Measurements from ENCODE around the gene RNF40.

RNF40 gene

GRCh38 chr16:30793508-30794069 is 31.5 kb downstream of the RNF40 start:
- no peak overlapping the region for H3K4me2 ChIP-seq (ENCODE audit: insufficient read depth, low read length)
- no peak overlapping the region for H3K9ac ChIP-seq (ENCODE audit: low read depth, low read length)
- ATAC-seq (ENCODE audit: insufficient read depth, low read depth) (no peak), DNase-seq (no peak)
- no peaks in the 10 kb centered on the region for H3K36me3 ChIP-seq (ENCODE audit: insufficient read depth, low read length)
- no peaks in the 10 kb centered on the region for H3K27me3 ChIP-seq (ENCODE audit: insufficient read depth, low read length, poor library complexity)
- H3K4me1 ChIP-seq (ENCODE audit: insufficient read depth, low read length) = no peaks in the 10 kb centered on the region
- H3K79me2 ChIP-seq (ENCODE audit: insufficient read depth, low read length) = no peaks in the 10 kb centered on the region
- no peaks in the 10 kb centered on the region for H3K9me3 ChIP-seq (ENCODE audit: insufficient read depth, low read length, severe bottlenecking)
- H3K27ac ChIP-seq (ENCODE audit: low read length) = no peak overlapping the region
- no peak overlapping the region for H3K4me3 ChIP-seq (ENCODE audit: low read depth in 1 of 2, low read length in 2 of 2)
- H4K20me1 ChIP-seq (ENCODE audit: insufficient read depth, low read length) = no peaks in the 10 kb centered on the region
- TF ChIP-seq CTCF (IDR thresholded peaks at IDR 0.05; ENCODE audit: borderline replicate concordance, extremely low read depth, low read length, poor library complexity, severe bottlenecking) = no peak
- no peak for TF ChIP-seq EZH2 (IDR thresholded peaks at IDR 0.05; ENCODE audit: borderline replicate concordance, low read depth, low read length, severe bottlenecking)
- H2AFZ ChIP-seq (ENCODE audit: low read depth, low read length) = no peak overlapping the region

DNA sequence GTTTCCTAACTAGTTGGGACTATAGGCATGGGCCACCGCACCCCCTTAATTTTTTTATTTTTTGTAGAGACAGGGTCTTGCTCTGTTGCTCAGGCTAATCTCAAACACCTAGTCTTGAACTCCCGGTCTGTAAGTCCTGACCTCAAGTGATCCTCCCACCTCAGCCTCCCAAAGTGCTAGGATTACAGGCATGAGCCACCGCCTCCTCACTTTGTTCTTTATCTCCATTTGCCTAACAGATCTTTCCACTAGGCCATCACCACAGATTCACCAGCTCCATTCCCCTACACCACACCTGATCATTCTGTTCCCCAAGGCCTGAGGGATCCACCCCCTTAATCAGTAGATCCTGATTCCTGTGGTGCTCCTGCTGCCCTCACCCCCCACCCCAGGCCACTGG is 32.5 kb downstream of the RNF40 start:
- H3K79me2 ChIP-seq (ENCODE audit: insufficient read depth, low read length) = no peaks in the 10 kb centered on the region
- no peak overlapping the region for H3K4me3 ChIP-seq (ENCODE audit: low read depth in 1 of 2, low read length in 2 of 2)
- no peaks in the 10 kb centered on the region for H4K20me1 ChIP-seq (ENCODE audit: insufficient read depth, low read length)
- H3K4me1 ChIP-seq (ENCODE audit: insufficient read depth, low read length) = no peaks in the 10 kb centered on the region
- no peaks in the 10 kb centered on the region for H3K36me3 ChIP-seq (ENCODE audit: insufficient read depth, low read length)
- TF ChIP-seq CTCF (IDR thresholded peaks at IDR 0.05; ENCODE audit: borderline replicate concordance, extremely low read depth, low read length, poor library complexity, severe bottlenecking) (no peak), EZH2 (IDR thresholded peaks at IDR 0.05; ENCODE audit: borderline replicate concordance, low read depth, low read length, severe bottlenecking) (no peak)
- H3K27me3 ChIP-seq (ENCODE audit: insufficient read depth, low read length, poor library complexity) = no peaks in the 10 kb centered on the region
- no peaks in the 10 kb centered on the region for H3K9me3 ChIP-seq (ENCODE audit: insufficient read depth, low read length, severe bottlenecking)
- H3K4me2 ChIP-seq (ENCODE audit: insufficient read depth, low read length) = no peak overlapping the region
- no peak overlapping the region for H3K9ac ChIP-seq (ENCODE audit: low read depth, low read length)
- ATAC-seq (ENCODE audit: insufficient read depth, low read depth) (no peak), DNase-seq (no peak)
- H2AFZ ChIP-seq (ENCODE audit: low read depth, low read length) = no peak overlapping the region
- no peak overlapping the region for H3K27ac ChIP-seq (ENCODE audit: low read length)

GRCh38 chr16:30797670-30798309 is 35.7 kb downstream of the RNF40 start:
- Histone ChIP-seq H3K4me1 (ENCODE audit: insufficient read depth, low read length) (no peaks in the 10 kb centered on the region), H3K9ac (ENCODE audit: low read depth, low read length) (no peak overlapping the region), H3K4me3 (ENCODE audit: low read depth in 1 of 2, low read length in 2 of 2) (no peak overlapping the region), H3K4me2 (ENCODE audit: insufficient read depth, low read length) (no peak overlapping the region), H3K79me2 (ENCODE audit: insufficient read depth, low read length) (no peaks in the 10 kb centered on the region), H3K27ac (ENCODE audit: low read length) (no peak overlapping the region), H2AFZ (ENCODE audit: low read depth, low read length) (no peak overlapping the region), H3K36me3 (ENCODE audit: insufficient read depth, low read length) (no peaks in the 10 kb centered on the region), H4K20me1 (ENCODE audit: insufficient read depth, low read length) (no peaks in the 10 kb centered on the region), H3K9me3 (ENCODE audit: insufficient read depth, low read length, severe bottlenecking) (no peaks in the 10 kb centered on the region), H3K27me3 (ENCODE audit: insufficient read depth, low read length, poor library complexity) (no peaks in the 10 kb centered on the region)
- TF ChIP-seq CTCF (IDR thresholded peaks at IDR 0.05; ENCODE audit: borderline replicate concordance, extremely low read depth, low read length, poor library complexity, severe bottlenecking) (peak; percentile 42), EZH2 (IDR thresholded peaks at IDR 0.05; ENCODE audit: borderline replicate concordance, low read depth, low read length, severe bottlenecking) (no peak)
- ATAC-seq (ENCODE audit: insufficient read depth, low read depth) = peak; percentile 66; the same call in 1 of the 3 replicates
- no peak for DNase-seq
